Psoas muscle (tissue), 8 donors: ENCODE measurements around the gene MPRIP. TPM values are rescaled to one million over a fixed set of nuclear protein-coding genes. Genes with fewer than 3 reads are reported as not detected.
"Not testable (repeated sequence)": the region's sequence is repeated elsewhere in the genome, so short reads cannot be mapped to it uniquely, and the experiment has no call there.

Experiments
- ATAC-seq, 4 donors: fragments of 200-7000 bp; cut with Tn5 transposase; one replicate each; pipeline ENCODE4 v1.9.1; 2020; ENCODE audit warnings: moderate library complexity in 3 of 4, mild to moderate bottlenecking in 2 of 4
- DNase-seq, 2 donors: peaks; one replicate each; pipeline ENCODE4 v3.0.0-alpha.2; 2020
- H3K27ac ChIP-seq: fragments of 200-600 bp; one replicate; pipeline ENCODE4 v1.8.0; 2022
- H3K27me3 ChIP-seq, 3 donors: fragments of 200-600 bp in 1 of 3; one replicate each; pipeline versions ENCODE4 v1.6.1 to v1.8.0; 2013 to 2022; ENCODE audit warnings: low read length in 2 of 3, mild to moderate bottlenecking in 2 of 3, moderate library complexity in 1 of 3; ENCODE audit not compliant: insufficient read depth in 3 of 3
- H3K36me3 ChIP-seq, 2 donors: fragments of 200-600 bp in 1 of 2; one replicate each; pipeline versions ENCODE4 v1.6.1 to v1.8.0; 2013 to 2022; ENCODE audit warnings: low read depth in 1 of 2, mild to moderate bottlenecking in 1 of 2, moderate library complexity in 1 of 2; ENCODE audit not compliant: insufficient read depth in 1 of 2
- H3K4me1 ChIP-seq: fragments of 200-600 bp; one replicate; pipeline ENCODE4 v1.8.0; 2022
- H3K4me3 ChIP-seq: fragments of 200-600 bp; one replicate; pipeline ENCODE4 v1.8.0; 2022; ENCODE audit warnings: mild to moderate bottlenecking
- H3K9me3 ChIP-seq: fragments of 200-600 bp; one replicate; pipeline ENCODE4 v1.8.0; 2022
- CTCF ChIP-seq: fragments of 200-600 bp; IDR thresholded peaks from one replicate; pipeline ENCODE4 v1.8.0; 2022; ENCODE audit warnings: antibody characterized with exemption
- WGBS, 3 donors: extraction: QIAGEN DNeasy Blood & Tissue Kit; methylation state at CpG; one replicate each; pipeline versions ENCODE4 v1.1.6 to v1.1.7; 2013; 5-methylcytosine and 5-hydroxymethylcytosine counted together
- intact Hi-C, 2 donors: fragments of 100-400 bp; cut with DNase I; formaldehyde crosslinking; loops; one replicate each; pipeline versions ENCODE4 v1.11.0 to v1.14.2; 2022
- polyA plus RNA-seq, 3 donors: library from polyadenylated mRNA; stranded (reverse); fragments of 200-250 nt; gene quantifications; one replicate each; pipeline ENCODE4 v1.2.3, GENCODE V29; 2013
- total RNA-seq, 4 donors: library from RNA; stranded (reverse); fragmentation: NEBNext Ultra II Directional in 2 of 4; extraction: Animal tissue kit (Norgen Biotek cat#: 25700) in 2 of 4; gene quantifications; one replicate each; pipeline versions ENCODE4 v1.2.1 to v1.2.4, GENCODE V29; 2021 to 2023
- donor health status: healthy with polysubstance abuse.
- donor health status: DM: no; HTN: no; CAD: no; lungs with moderate emphysema.
- donor health status: Bipolar disorder and iron deficiency.
- donor health status: healthy.
- donor health status: DM: yes; HTN: yes; CAD: no.
- donor health status: DM: no; HTN: no; CAD: no.
- donor health status: DM: no; HTN: no; CAD: no.
- donor health status: DM: yes; HTN: yes; CAD: no.

Gene MPRIP
- total and polyA plus RNA-seq, 7 donors: 142 to 322 (median 244) TPM

- WGBS, 3 donors: 90 to 92% (median 91%) methylated on average over 13 of the region's 14 CpGs
- ATAC-seq, H3K27ac ChIP-seq, H3K4me1 ChIP-seq, H3K4me3 ChIP-seq, H3K27me3 ChIP-seq, H3K36me3 ChIP-seq, H3K9me3 ChIP-seq, intact Hi-C loops: not testable (repeated sequence)
- DNase-seq: peak in 1 of 2 donors; percentile 15
These were observed 28.2 kb upstream of the MPRIP start for GRCh38 chr17:17013828-17014747.

- H3K9me3 ChIP-seq, intact Hi-C loops, H3K27me3 ChIP-seq, H3K27ac ChIP-seq, H3K4me3 ChIP-seq, H3K36me3 ChIP-seq, H3K4me1 ChIP-seq, ATAC-seq: not testable (repeated sequence)
- WGBS, 3 donors: 81 to 89% (median 83%) methylated on average over 9 of the region's 9 CpGs
- DNase-seq: peak in 1 of 2 donors; percentile 25
These were observed 27.5 kb upstream of the MPRIP start for GRCh38 chr17:17014748-17015124.

GRCh38 chr17:17015230-17015629, 27.0 kb upstream of the MPRIP start:
- Histone ChIP-seq H3K9me3 (no peaks in the 10 kb centered on the region), H3K36me3 (no peaks in the 10 kb centered on the region), H3K27ac (no peak overlapping the region), H3K27me3 (no peaks in the 10 kb centered on the region), H3K4me3 (no peak overlapping the region), H3K4me1 (no peaks in the 10 kb centered on the region)
- 93 to 99% (median 95%) methylated on average over 6 of the region's 6 CpGs for WGBS, 3 donors
- DNase-seq: no peak
- ATAC-seq: no peak
- intact Hi-C loops: no loop called here
- TF ChIP-seq CTCF: no peak

GRCh38 chr17:17016199-17017197, 25.8 kb upstream of the MPRIP start:
- H3K9me3 ChIP-seq, H3K27me3 ChIP-seq, H3K27ac ChIP-seq, H3K36me3 ChIP-seq, intact Hi-C loops, DNase-seq, ATAC-seq, H3K4me3 ChIP-seq, H3K4me1 ChIP-seq: not testable (repeated sequence)
- WGBS, 3 donors: 83 to 88% (median 85%) methylated on average over 8 of the region's 8 CpGs

GRCh38 chr17:17017343-17018014, 24.8 kb upstream of the MPRIP start:
- ATAC-seq (no peak), DNase-seq (peak in 1 of 2 donors; percentile 32)
- Histone ChIP-seq H3K27ac (no peak overlapping the region), H3K9me3 (no peaks in the 10 kb centered on the region), H3K4me3 (no peak overlapping the region), H3K27me3 (no peaks in the 10 kb centered on the region), H3K36me3 (no peaks in the 10 kb centered on the region), H3K4me1 (no peaks in the 10 kb centered on the region)
- WGBS, 3 donors: 95 to 99% (median 97%) methylated on average over 8 of the region's 8 CpGs
- TF ChIP-seq CTCF: no peak
- intact Hi-C loops: no loop called here
